ENCODE data around the gene IFI30.
A peak's percentile ranks its signal among the peaks of the same experiment; 100 is the strongest.

Gene IFI30

GRCh38 chr19:18173572-18174288 lies at the start of gene IFI30:
Gene IFI30 (plus strand): TSS chr19:18173813. CDS start chr19:18173842, 29 bp downstream.
- ChIA-PET POLR2A (no interaction called here), CTCF (interaction anchor here (1.0 to 4.9 kb wide), 5 partner anchors 10 to 78 kb away, joined by 4 to 32 read pairs (median 5); partner anchors contain the start of gene MPV17L2)
- H3K4me3 ChIP-seq (ENCODE audit: low read depth, low read length), result peak within 1 kb of the TSS; percentile 71
- no peak for TF ChIP-seq CTCF (IDR thresholded peaks at IDR 0.05; ENCODE audit: insufficient read depth, low read length, missing control alignments)
- DNase-seq (ENCODE audit: low read depth, low spot score), result no peak

GRCh38 chr19:18123819-18124218 lies 49.8 kb upstream of the IFI30 start:
- H3K4me3 ChIP-seq (ENCODE audit: low read depth, low read length), result no peak overlapping the region
- no peak for DNase-seq (ENCODE audit: low read depth, low spot score)
- CTCF ChIA-PET, result interaction anchor here (1.2 kb wide), 1 partner anchor 11 kb away, joined by 6 read pairs; no protein-coding TSS in a partner anchor
- no peak for TF ChIP-seq CTCF (IDR thresholded peaks at IDR 0.05; ENCODE audit: insufficient read depth, low read length, missing control alignments)
- POLR2A ChIA-PET, result no interaction called here

- TF ChIP-seq CTCF (IDR thresholded peaks at IDR 0.05; ENCODE audit: insufficient read depth, low read length, missing control alignments), result no peak
- ChIA-PET CTCF (interaction anchor here (0.7 to 1.3 kb wide), 4 partner anchors 13 to 153 kb away, joined by 3 to 9 read pairs (median 4); no protein-coding TSS in a partner anchor), POLR2A (interaction anchor here (0.5 kb wide), 1 partner anchor 835 kb away, joined by 3 read pairs; no protein-coding TSS in a partner anchor)
- DNase-seq (ENCODE audit: low read depth, low spot score), result no peak
- H3K4me3 ChIP-seq (ENCODE audit: low read depth, low read length), result no peak overlapping the region
These were observed 47.5 kb upstream of the IFI30 start for GRCh38 chr19:18126097-18126496.

- TF ChIP-seq CTCF (IDR thresholded peaks at IDR 0.05; ENCODE audit: insufficient read depth, low read length, missing control alignments), result no peak
- POLR2A ChIA-PET, result interaction anchor here (1.0 kb wide), 1 partner anchor 154 kb away, joined by 3 read pairs; no protein-coding TSS in a partner anchor
- no peak for DNase-seq (ENCODE audit: low read depth, low spot score)
These were observed 45.6 kb upstream of the IFI30 start for GRCh38 chr19:18128044-18128443.

GRCh38 chr19:18128805-18129204 lies 44.8 kb upstream of the IFI30 start:
- no peak for DNase-seq (ENCODE audit: low read depth, low spot score)
- no peak for TF ChIP-seq CTCF (IDR thresholded peaks at IDR 0.05; ENCODE audit: insufficient read depth, low read length, missing control alignments)
- H3K4me3 ChIP-seq (ENCODE audit: low read depth, low read length), result no peak overlapping the region
- ChIA-PET POLR2A (no interaction called here), CTCF (interaction anchor here (1.2 to 2.0 kb wide), 7 partner anchors 11 to 200 kb away, joined by 3 to 8 read pairs (median 5); partner anchors contain the start of gene CCDC124)

More at GRCh38 chr19:18128044-18128443, 45.6 kb upstream of the IFI30 start:
- no peak overlapping the region for H3K4me3 ChIP-seq (ENCODE audit: low read depth, low read length)
- CTCF ChIA-PET, result interaction anchor here (0.8 to 2.0 kb wide), 7 partner anchors 15 to 260 kb away, joined by 3 to 8 read pairs (median 5); partner anchors contain the start of gene CCDC124

- TF ChIP-seq CTCF (IDR thresholded peaks at IDR 0.05; ENCODE audit: insufficient read depth, low read length, missing control alignments), result no peak
- POLR2A ChIA-PET, result no interaction called here
- CTCF ChIA-PET, result interaction anchor here (0.8 kb wide), 1 partner anchor 21 kb away, joined by 3 read pairs; no protein-coding TSS in a partner anchor
- DNase-seq (ENCODE audit: low read depth, low spot score), result no peak
- H3K4me3 ChIP-seq (ENCODE audit: low read depth, low read length), result no peak overlapping the region
These were observed 42.9 kb upstream of the IFI30 start for GRCh38 chr19:18130523-18131242.

Measured in AG04449 (cell line).